ENCODE data around the gene MOB1A. TPM values are rescaled to one million over a fixed set of nuclear protein-coding genes. Genes with fewer than 3 reads are reported as not detected.
A peak's percentile ranks its signal among the peaks of the same experiment; 100 is the strongest.

MOB1A gene
- total RNA-seq, 1 donor: 155 TPM

DNA sequence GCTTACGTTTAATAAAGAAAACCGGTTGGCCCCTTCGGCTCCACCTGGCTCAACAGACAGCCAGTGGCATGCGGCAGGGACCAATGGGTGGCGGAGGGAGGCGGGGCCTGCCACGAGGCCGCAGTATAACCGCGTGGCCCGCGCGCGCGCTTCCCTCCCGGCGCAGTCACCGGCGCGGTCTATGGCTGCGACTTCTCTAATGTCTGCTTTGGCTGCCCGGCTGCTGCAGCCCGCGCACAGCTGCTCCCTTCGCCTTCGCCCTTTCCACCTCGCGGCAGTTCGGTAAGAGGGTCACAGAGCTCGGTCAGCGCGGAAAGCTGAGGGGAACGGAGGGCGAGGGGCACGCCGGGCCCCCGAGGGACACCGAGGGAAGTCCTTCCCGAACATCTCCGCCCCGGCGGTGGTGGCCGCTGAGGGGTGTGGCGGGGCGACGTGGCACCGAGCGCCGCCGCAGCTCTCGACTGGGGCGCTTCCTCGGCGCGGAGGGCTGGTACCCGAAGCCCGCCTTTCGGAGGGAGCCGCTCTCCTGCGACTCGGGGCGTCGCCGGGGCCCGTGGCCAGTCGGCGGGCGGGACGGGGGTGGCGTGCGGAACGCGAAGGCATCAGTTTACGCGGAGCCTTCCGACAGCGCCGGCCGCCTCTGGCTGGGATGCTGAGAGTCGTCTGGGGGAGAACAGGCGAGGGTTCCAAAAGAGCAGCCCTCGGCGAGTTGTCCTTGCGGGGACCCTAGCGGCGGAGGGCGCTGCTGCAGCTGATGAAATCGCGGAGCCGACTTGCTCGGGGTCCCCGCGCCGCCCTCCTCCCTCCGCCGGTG lies 20.0 kb upstream of the MOB1A start, which contains the start of gene MTHFD2:
MTHFD2 (plus strand) TSS at position 155 of the 814 bp plus-strand sequence; CDS start at position 182, 27 bp downstream.
- TF ChIP-seq, protein P1, sequence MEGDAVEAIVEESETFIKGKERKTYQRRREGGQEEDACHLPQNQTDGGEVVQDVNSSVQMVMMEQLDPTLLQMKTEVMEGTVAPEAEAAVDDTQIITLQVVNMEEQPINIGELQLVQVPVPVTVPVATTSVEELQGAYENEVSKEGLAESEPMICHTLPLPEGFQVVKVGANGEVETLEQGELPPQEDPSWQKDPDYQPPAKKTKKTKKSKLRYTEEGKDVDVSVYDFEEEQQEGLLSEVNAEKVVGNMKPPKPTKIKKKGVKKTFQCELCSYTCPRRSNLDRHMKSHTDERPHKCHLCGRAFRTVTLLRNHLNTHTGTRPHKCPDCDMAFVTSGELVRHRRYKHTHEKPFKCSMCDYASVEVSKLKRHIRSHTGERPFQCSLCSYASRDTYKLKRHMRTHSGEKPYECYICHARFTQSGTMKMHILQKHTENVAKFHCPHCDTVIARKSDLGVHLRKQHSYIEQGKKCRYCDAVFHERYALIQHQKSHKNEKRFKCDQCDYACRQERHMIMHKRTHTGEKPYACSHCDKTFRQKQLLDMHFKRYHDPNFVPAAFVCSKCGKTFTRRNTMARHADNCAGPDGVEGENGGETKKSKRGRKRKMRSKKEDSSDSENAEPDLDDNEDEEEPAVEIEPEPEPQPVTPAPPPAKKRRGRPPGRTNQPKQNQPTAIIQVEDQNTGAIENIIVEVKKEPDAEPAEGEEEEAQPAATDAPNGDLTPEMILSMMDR (IDR thresholded peaks at IDR 0.05; ENCODE audit: insufficient read depth, low read depth, low read length): peak; percentile 80
- DNase-seq (ENCODE audit: low read depth): peak; percentile 99
- peak within 1 kb of the TSS; percentile 94 for H3K4me3 ChIP-seq (ENCODE audit: low read depth, low read length)

DNA sequence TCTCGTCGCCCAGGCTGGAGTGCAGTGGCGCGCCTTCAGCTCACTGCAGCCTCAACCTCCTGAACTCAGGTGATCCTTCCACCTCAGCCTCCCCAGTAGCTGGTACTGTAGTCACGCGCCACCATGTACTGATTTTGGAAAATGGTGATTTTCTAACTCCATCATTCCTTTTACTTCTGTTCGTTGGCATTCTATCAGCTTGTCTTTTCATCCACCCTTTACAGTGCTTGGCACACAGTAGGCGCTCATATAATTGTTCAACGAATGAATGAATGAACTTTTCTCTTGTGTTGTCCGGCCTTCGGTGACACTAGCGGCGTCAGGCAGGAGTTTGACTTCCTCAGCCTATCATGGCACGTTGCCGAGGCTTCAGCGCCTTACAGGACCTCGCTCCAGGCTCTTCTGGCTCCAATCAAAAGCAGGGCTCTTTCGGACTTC lies 19.4 kb upstream of the MOB1A start:
- peak overlapping the region; percentile 94 for H3K4me3 ChIP-seq (ENCODE audit: low read depth, low read length)
- DNase-seq (ENCODE audit: low read depth): no peak
- TF ChIP-seq, protein P1 (IDR thresholded peaks at IDR 0.05; ENCODE audit: insufficient read depth, low read depth, low read length): no peak

DNA sequence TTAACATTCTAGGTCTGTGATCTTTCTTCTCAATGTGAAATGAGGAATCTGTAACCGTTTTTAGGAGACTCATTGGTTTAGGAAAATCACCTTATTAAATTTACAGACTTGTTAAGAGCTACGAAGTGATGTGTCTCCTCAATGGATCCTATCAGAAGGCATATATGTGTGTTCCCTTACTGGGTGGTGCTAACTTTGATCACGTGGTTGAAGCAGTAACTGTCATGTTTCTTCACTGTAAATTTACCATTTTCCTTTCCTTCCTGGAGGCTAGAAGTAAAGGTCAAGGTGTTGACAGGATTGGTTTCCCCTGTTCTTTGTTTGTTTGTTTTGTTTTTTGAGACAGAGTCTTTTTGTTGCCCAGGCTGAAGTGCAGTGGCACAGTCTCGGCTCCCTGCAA lies 18.4 kb upstream of the MOB1A start:
- H3K4me3 ChIP-seq (ENCODE audit: low read depth, low read length): no peak overlapping the region
- TF ChIP-seq, protein P1 (IDR thresholded peaks at IDR 0.05; ENCODE audit: insufficient read depth, low read depth, low read length): no peak
- no peak for DNase-seq (ENCODE audit: low read depth)

DNA sequence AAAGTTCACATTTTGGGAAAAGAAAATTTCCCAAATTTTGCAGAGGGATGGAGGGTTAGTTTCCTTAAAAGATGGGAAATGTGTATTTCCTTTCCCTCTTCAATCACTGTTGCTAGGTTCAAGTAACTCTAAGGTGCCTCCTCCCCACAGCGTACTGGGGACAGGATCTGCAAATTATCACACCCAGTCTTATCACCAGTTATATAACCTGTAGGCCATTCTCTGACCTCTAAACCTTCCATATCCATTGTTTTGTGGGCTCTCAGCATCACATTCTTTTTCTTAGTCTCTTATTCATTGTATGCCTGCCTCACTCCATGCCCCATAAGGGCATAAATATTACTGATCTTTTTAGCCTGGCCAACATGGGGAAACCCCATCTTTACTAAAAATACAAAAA lies 16.1 kb upstream of the MOB1A start:
- no peak overlapping the region for H3K4me3 ChIP-seq (ENCODE audit: low read depth, low read length)
- TF ChIP-seq, protein P1 (IDR thresholded peaks at IDR 0.05; ENCODE audit: insufficient read depth, low read depth, low read length): no peak
- no peak for DNase-seq (ENCODE audit: low read depth)

DNA sequence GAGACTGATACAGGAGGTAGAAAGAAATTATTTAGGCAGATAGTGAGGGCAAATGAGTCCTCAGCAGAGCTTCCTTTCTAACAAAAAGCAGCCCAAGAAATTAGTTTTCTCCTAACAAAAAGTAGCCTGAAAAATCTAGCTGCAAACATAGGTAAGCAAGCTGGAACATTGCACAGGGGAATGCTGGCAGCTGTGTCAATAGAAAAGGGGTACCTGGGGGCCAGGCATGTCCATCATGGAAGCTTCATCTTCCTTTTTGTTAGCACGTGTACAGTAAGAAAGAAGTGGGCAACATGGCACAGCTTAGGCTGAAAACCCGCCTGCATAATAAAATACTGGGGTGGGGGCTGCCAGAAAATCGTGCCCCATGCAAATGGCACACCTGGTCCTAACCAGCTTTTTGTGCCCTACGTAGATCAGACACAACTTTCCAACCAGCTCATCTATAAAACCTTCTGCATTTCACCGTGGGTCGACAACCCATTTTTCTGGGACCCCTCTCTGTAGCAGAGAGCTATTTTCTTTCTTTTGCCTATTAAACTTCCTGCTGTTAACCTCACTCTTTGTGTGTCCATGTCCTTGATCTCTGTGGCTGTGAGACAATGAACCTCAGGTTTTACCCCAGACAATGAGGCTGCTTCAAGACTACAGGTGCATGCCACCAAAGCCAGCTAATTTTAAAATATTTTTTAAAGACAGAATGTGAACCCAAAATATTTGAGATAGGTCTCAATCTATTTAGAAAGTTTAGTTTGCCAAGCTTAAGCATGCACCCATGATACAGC lies 13.1 kb upstream of the MOB1A start:
- H3K4me3 ChIP-seq (ENCODE audit: low read depth, low read length): no peak overlapping the region
- no peak for DNase-seq (ENCODE audit: low read depth)
- TF ChIP-seq, protein P1 (IDR thresholded peaks at IDR 0.05; ENCODE audit: insufficient read depth, low read depth, low read length): no peak

DNA sequence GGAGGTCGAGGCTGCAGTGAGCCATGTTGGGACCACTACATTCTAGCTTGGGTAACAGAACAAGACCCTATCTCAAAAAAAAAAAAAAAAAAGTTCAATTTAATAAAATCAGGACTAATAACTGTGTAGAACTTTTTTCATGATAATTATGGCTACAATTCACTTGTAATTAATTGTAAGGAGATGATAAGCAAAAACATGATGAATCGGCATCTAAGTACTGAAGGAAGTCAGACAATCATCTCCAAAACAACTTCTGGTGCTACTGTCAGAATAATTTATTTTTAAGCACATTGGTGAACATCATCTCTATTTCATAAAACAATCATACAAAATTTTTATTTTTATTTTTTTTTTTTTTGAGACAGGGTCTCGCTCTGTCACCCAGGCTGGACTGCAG lies 10.0 kb upstream of the MOB1A start:
- DNase-seq (ENCODE audit: low read depth): no peak
- H3K4me3 ChIP-seq (ENCODE audit: low read depth, low read length): no peak overlapping the region
- TF ChIP-seq, protein P1 (IDR thresholded peaks at IDR 0.05; ENCODE audit: insufficient read depth, low read depth, low read length): no peak

Data from fibroblast of villous mesenchyme (primary cell).